Occipital lobe (tissue), 2 donors: ENCODE results near the gene PTPRN2. TPM values are rescaled to one million over a fixed set of nuclear protein-coding genes. Genes with fewer than 3 reads are reported as not detected.
"Not testable (repeated sequence)": the region's sequence is repeated elsewhere in the genome, so short reads cannot be mapped to it uniquely, and the experiment has no call there.

ENCODE experiments used
- DNase-seq: peaks from one replicate; lab custom pipeline; 2025; lab: John Stamatoyannopoulos, UW
- total RNA-seq: library from RNA; depleted of rRNA; stranded (reverse); fragments of >200 nt; gene quantifications from one replicate; pipeline ENCODE4 v1.2.3, GENCODE V29; 2014

The PTPRN2 gene
- total RNA-seq, 1 donor from 2014 or later = 62.2 TPM

GRCh38 chr7:158257516-158258410 lies 329.9 kb downstream of the PTPRN2 start:
- DNase-seq = no peak

GRCh38 chr7:158257001-158257400 lies 330.6 kb downstream of the PTPRN2 start:
- DNase-seq = no peak

DNA sequence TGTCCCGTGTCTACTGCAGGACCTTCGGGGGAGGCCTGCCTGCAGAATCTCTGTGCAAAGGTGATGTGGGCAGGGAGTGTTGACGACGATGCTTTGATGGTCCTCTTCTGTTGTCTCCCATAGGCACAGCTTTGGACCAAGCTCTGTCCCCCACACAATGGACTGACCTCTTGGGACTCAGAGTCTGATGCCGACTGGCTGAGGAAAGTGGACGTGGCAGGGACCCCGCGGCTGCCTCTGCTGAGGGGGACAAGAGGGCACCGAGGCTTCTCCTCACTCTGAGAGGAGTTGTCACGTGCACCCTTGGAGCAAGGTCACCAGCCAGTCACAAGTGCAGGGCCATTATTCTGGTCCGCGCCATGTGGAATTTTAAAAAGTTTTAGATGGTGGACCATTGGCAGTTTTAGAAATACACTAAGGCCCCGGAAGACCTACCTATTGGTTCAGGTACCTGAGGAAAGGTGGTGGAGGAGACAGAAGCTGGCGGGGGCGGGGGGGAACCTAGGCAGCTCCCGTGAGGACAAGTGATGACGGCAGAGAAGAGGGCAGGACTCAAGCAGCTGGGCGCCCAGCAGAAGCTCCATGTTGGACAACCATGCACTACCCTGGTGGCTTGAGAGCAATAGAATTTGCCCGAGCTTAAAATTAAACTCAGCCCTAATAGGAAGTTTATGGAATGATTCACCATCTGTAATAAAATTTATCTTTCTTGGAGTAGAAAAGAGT lies 331.4 kb downstream of the PTPRN2 start:
- DNase-seq = no peak

DNA sequence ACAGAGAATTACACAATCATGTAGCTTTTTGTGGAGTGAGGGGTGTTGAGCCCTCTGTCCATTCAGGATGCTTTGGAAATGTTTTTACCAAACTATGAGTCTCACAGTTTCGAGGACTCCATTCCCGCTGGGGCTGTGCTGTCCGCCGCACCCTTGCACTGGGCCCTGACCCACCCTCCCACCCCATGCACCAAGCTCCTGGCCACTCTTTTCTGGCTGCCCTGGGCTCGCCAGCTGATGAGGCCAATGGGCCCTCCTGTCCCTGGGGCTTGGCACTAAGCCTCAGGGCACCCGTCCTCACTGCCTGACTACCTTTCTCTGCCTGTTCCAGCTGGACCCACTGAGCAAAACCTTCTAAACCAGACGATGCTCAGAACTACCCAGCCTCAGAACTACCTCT lies 332.1 kb downstream of the PTPRN2 start:
- DNase-seq = no peak

DNA sequence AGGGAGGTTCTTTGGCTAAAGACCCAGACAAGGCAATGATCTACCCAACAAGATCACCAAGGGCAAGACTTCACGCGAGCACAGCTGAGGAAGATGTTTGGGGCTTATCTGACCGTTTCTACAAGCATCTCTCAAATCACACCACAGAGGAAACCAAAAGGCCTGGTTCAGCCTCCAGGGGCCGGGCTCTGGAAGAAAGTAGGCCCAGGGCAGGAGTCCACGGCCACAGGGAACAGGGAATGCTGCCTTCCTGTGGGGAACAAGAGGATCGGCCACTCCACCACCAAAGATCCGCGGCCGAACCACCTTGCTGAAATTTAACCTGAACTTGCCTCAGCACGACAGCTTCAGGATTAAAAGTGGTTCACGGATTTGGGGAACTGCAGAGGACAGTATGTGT lies 332.5 kb downstream of the PTPRN2 start:
- DNase-seq = no peak

DNA sequence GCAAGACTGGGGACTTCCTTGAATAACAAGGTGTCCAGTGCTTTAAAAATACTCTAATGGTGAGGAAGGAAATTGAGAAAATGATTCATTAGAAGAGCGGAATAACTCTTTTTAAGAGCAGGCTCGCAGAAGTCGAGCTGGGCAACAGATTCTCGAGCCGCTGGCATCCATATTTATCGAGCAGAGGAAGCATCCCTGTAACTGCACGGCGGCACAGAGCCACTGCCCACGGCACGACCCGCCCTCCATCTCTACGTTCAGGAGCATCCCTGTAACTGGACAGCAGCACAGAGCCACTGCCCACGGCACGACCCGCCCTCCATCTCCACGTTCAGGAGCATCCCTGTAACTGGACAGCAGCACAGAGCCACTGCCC lies 334.0 kb downstream of the PTPRN2 start:
- DNase-seq = not testable (repeated sequence)

DNA sequence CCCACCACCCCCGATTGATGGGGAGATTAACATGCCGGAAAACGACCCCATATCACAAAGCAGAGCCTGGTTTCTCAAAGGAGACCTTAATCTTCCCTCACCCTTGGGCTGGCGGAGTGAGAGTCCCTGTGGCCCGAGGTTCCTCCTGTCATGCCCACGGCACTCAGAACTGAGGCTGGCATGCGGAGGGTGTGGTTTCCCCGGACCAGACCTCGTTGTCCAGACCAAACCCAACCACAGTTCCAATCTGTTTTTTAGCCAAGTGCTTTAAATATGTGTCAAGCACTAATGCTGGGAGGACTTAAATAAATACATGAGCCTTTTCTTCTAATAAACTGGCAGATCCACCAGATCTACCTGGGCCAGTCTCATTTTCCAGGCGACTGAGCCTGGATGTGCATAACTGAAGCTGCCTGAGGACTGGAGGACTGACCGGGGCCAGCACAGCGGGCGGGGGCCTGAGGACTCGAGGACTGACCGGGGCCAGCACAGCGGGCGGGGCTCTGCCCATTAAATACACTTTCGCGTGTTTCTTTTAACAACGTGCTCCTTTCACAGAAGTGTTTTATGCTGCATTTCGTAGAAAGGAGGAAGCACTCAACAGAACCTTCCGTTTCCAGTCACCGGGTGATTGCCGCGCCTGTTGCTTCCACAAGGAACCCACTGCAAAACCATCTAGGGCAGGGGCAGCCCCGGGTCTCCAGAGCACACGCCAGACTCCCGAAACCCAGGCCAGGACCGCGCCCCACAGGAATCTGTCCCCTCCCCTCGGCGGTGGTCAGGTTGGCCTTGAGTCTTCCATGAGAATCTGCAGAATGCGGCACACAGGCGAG lies 334.6 kb downstream of the PTPRN2 start:
- no peak for DNase-seq

- peak; percentile 79 for DNase-seq
Measured at GRCh38 chr7:158252081-158252836, 335.4 kb downstream of the PTPRN2 start.

GRCh38 chr7:158251061-158251965 lies 336.3 kb downstream of the PTPRN2 start:
- no peak for DNase-seq

DNA sequence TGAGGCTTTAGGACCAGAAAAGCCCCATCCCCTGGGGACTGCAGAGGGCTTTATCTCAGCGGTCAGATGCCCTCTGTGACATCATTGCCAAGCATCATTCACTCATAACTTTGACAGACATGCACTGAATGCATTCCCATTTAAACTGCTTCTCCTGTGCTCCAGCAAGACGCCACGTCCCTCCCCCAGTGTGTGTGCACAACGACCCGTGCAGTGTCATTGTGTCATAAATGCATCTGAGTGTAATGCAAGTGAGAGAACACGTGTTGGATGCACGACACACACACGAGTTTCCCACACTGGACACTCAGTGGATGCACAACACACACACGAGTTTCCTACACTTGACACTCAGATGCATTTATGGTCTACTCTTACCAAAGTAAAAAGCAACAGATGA lies 337.9 kb downstream of the PTPRN2 start:
- DNase-seq = no peak

DNA sequence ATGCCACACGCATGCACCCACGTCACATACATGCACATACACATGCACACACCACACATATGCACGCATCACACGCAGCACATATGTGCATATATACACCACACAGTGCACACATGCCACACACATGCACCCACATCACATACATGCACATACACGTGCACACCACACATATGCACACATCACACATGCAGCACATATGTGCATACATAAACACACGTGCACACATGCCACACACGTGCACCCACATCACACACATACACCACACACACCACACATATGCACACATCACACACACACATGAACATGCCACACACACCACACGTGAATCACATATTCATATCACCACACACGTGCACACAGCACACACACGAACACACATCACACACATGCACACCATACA lies 338.8 kb downstream of the PTPRN2 start:
- DNase-seq = no peak

- no peak for DNase-seq
Measured at GRCh38 chr7:158247758-158248487, 339.7 kb downstream of the PTPRN2 start.

DNA sequence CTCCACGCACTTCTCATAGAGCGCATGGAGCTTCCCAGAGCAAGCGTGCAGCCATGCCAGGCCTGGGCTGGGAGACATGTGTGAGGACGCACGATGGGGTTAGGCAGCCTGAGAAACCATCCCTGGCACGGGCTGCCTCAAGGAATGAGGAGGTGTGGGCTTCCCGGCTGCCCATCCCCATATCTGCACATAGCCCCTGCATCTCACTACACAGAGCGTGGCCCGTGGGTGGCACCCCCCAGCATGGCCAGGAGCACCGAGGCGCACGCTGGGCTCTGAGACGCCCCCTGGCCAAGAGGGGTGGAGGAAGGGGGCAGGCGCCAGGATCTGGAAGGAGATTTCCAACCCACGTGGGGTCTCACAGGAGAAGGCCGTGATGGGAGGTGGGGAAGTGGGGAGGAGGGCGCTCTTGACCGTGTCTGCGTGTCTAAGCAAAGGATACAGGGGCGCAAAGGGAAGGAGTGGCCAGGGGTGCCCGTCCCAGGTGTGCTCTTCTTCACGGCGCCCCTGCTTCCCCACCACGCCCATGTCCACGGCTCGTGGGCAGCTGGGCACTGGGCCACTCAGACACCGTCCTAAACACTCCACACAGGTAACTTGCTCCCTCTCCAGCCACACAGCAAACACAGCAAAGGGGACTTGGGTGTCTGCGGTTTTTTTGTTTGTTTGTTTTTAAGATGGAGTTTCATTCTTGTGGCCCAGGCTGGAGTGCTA lies 340.5 kb downstream of the PTPRN2 start:
- DNase-seq = no peak

DNA sequence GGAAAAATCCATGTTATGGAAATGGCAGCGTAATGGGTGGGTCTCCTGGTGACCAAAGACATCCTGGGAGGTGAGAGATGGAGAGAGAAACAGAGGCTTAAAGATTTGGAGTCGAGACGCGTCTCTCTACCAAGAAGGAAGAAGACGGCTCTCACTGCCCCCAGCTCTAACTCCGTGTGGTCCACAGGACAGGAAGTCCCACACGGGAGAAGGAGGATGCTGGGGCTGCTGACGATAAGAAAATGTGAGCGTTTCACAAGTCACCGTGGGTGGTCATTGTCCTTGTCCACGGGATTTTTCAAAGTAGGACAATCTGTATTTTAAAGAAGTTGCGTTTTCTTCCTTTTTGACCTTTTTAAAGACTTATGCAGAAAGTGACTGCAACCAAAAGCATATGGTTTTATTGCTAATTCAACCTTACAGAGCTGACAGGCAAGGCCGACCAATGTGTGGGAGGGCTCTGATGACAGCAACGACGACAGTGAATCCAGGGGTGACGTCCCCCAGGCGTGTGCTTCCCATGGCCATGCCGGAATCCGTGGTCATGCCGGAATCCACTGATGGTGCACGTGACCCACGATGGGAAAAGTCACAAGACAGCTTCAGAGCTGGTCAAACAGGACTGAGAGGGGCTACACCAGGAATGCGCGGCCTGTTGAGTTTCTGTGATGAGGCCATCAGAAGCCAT lies 341.2 kb downstream of the PTPRN2 start:
- DNase-seq = no peak

- no peak for DNase-seq
Measured at GRCh38 chr7:158245724-158246041, 341.9 kb downstream of the PTPRN2 start.

DNA sequence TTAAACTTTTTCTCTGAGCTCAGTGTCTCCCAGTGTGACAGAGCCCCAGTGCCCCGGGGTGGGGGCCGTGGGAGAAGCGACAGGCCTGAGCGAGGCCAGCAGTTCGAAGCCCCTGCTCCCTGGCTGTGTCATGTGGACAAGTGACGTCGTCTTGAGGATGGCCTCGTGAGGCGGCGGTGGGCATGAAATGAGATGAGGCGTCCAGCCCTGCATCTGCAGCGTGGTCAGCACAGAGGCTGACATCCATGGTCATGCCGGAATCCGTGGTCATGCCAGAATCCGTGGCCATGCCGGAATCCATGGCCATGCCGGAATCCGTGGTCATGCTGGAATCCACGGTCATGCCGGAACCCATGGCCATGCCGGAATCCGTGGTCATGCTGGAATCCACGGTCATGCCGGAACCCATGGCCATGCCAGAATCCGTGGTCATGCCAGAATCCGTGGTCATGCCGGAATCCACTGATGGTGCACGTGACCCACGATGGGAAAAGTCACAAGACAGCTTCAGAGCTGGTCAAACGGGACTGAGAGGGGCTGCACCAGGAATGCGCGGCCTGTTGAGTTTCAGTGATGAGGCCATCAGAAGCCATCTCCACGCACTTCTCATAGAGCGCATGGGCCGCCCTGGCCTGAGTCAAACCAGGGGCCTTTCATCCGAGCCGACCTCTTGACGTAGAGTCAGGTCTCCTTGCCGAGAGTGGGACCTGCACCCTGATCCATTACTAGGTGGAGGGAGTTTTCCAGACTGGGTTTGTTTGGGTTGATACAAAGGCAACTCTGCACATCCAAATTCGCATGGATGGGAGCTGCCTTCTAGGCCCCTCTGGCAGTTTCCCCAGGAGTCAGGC lies 342.5 kb downstream of the PTPRN2 start:
- DNase-seq = no peak

GRCh38 chr7:158244430-158244829 lies 343.2 kb downstream of the PTPRN2 start:
- DNase-seq = no peak
